Adrenal gland (tissue), 12 donors: Measurements from ENCODE around the gene XYLT1. TPM values are rescaled to one million over a fixed set of nuclear protein-coding genes. Genes with fewer than 3 reads are reported as not detected.

ENCODE experiments used
- DNase-seq, 7 donors: peaks; one replicate each; pipeline ENCODE4 v3.0.0-alpha.2; 2019 to 2020
- H3K27ac ChIP-seq, 5 donors: fragments of 200-600 bp; sonication (generic) in 4 of 5; 1 replicate in 3 of 5; 2 replicates in 2 of 5; pipeline versions ENCODE4 v1.5.1 to v1.8.0; 2016 to 2020; ENCODE audit warnings: mild to moderate bottlenecking in 1 of 5
- H3K27me3 ChIP-seq: fragments of 200-600 bp; 2 replicates; pipeline ENCODE4 v1.8.0; 2021
- H3K36me3 ChIP-seq, 2 donors: fragments of 200-600 bp; replicated peaks in 1 of 2; 1 replicate in 1 of 2; 2 replicates in 1 of 2; pipeline versions ENCODE4 v1.5.1 to v1.8.0; 2018 to 2022
- H3K4me1 ChIP-seq, 2 donors: fragments of 200-600 bp; replicated peaks in 1 of 2; 1 replicate in 1 of 2; 2 replicates in 1 of 2; pipeline versions ENCODE4 v1.5.1 to v1.8.0; 2018 to 2021
- H3K4me3 ChIP-seq, 4 donors: fragments of 200-600 bp; sonication (generic) in 3 of 4; one replicate each; pipeline ENCODE4 v1.5.1; 2016 to 2018
- H3K9me3 ChIP-seq, 3 donors: fragments of 200-600 bp; sonication (generic) in 1 of 3; replicated peaks in 1 of 3; 1 replicate in 2 of 3; 2 replicates in 1 of 3; pipeline versions ENCODE4 v1.5.1 to v1.8.0; 2016 to 2021
- POLR2A ChIP-seq, 2 donors: fragments of 450-650 bp; IDR thresholded peaks; one replicate each; pipeline ENCODE4 v1.6.1; 2017; ENCODE audit warnings: antibody characterized with exemption in 2 of 2, mild to moderate bottlenecking in 2 of 2, moderate library complexity in 1 of 2
- WGBS, 4 donors: extraction: QIAGEN DNeasy Blood & Tissue Kit in 2 of 4; methylation state at CpG; one replicate each; pipeline versions ENCODE4 v1.1.5 to v1.1.7; 2013 to 2017; 5-methylcytosine and 5-hydroxymethylcytosine counted together
- intact Hi-C, 2 donors: fragments of 100-400 bp; cut with DNase I; formaldehyde crosslinking; loops; one replicate each; pipeline versions ENCODE4 v1.14.1 to v1.15.0; 2022 to 2023
- polyA plus RNA-seq, 3 donors: library from polyadenylated mRNA; stranded (reverse); fragments of 200-250 nt in 2 of 3; fragments of 350-450 nt in 1 of 3; fragmentation: Illumina TruSeq in 1 of 3; extraction: RNeasy Lipid Tissue Mini Kit (QIAGEN cat#74804) in 1 of 3; gene quantifications; one replicate each; pipeline ENCODE4 v1.2.3, GENCODE V29; 2013 to 2014
- total RNA-seq, 9 donors: library from RNA; depleted of rRNA in 4 of 9; stranded (reverse); fragments of >200 nt in 4 of 9; fragments of 120-200 nt in 1 of 9; fragmentation: NEBNext Ultra II Directional in 1 of 9; extraction: Animal tissue kit (Norgen Biotek cat#: 25700) in 1 of 9; gene quantifications; one replicate each; pipeline versions ENCODE4 v1.1.0 to v1.2.4, GENCODE V29; 2013 to 2023
- TF ChIP-seq, protein P1 (sequence below), 6 experiments: fragments of 450-650 bp in 4 of 6; fragments of 200-600 bp in 2 of 6; sonication (generic) in 1 of 6; IDR thresholded peaks; 1 replicate in 5 of 6; 2 replicates in 1 of 6; pipeline versions ENCODE4 v1.5.1 to v1.8.0; 2016 to 2021; ENCODE audit warnings: antibody characterized with exemption in 6 of 6, mild to moderate bottlenecking in 2 of 6, moderate library complexity in 1 of 6
- donor health status: healthy with polysubstance abuse.
- donor health status: Bipolar disorder and iron deficiency.
- donor health status: DM: yes; HTN: yes; CAD: no.
- donor health status: DM: no; HTN: no; CAD: no.
- donor health status: DM: no; HTN: no; CAD: no.
- donor health status: DM: yes; HTN: yes; CAD: no.

XYLT1 gene
- total and polyA plus RNA-seq, 12 donors, result 1.3 to 67.6 (median 16.8) TPM

DNA sequence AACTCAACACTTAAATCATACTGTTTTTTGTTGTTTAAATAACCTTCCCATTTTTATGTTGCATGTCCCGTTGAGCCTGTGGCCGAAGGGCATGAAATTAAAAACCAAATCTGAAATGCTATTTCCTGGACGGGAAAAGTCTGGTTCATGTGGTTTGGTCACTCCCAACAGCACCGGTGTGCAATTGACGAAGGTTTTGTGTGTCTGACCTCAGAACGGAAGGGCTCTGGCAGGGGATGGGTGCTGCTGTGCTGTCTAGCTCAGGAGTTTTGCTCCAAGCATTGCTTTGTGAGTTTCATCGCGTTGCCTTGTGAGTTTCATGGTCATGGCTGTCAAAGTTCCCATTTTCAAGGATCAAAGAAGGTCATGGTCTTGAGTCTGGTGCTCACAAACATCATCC lies 363.3 kb downstream of the XYLT1 start:
- 66 to 85% (median 76%) methylated on average over 8 of the region's 8 CpGs for WGBS, 4 donors
- no peaks in the 10 kb centered on the region for H3K36me3 ChIP-seq

DNA sequence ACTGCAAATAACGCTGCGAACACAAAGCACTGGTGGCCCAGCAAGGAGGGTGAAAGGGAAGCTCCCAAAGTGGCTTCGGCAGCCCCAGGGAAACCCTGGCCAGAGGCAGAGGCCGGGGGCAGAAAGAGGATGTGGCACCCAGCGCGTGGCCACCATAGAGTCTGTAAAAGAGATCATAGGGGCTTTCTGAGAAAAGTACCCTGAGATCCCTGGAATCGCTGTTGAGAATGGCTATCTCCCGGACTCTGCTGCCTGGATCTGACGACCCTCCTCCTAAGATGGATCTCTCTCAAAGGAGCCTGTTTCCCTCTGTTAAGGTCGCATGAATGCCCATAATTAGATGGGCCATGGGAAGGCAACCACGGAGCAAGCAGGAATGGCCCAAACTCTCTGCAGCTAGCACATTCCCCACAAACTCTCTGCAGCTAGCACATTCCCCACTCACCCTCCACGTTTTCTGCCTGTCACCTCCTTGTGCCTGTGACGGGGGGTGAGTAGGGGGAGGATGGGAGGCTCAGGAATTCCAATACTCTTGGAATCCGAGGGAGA lies 364.4 kb downstream of the XYLT1 start:
- intact Hi-C loops, result no loop called here
- 76 to 89% (median 81%) methylated on average over 13 to 14 of the region's 14 CpGs for WGBS, 4 donors
- Histone ChIP-seq H3K36me3 (no peaks in the 10 kb centered on the region), H3K27ac (no peak overlapping the region), H3K4me3 (no peak overlapping the region), H3K9me3 (no peaks in the 10 kb centered on the region), H3K27me3 (no peaks in the 10 kb centered on the region), H3K4me1 (no peaks in the 10 kb centered on the region)
- no peak for DNase-seq
- no peak for TF ChIP-seq POLR2A (IDR thresholded peaks at IDR 0.05)
- TF ChIP-seq, protein P1, sequence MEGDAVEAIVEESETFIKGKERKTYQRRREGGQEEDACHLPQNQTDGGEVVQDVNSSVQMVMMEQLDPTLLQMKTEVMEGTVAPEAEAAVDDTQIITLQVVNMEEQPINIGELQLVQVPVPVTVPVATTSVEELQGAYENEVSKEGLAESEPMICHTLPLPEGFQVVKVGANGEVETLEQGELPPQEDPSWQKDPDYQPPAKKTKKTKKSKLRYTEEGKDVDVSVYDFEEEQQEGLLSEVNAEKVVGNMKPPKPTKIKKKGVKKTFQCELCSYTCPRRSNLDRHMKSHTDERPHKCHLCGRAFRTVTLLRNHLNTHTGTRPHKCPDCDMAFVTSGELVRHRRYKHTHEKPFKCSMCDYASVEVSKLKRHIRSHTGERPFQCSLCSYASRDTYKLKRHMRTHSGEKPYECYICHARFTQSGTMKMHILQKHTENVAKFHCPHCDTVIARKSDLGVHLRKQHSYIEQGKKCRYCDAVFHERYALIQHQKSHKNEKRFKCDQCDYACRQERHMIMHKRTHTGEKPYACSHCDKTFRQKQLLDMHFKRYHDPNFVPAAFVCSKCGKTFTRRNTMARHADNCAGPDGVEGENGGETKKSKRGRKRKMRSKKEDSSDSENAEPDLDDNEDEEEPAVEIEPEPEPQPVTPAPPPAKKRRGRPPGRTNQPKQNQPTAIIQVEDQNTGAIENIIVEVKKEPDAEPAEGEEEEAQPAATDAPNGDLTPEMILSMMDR (IDR thresholded peaks at IDR 0.05), result no peak

More for the DNA sequence above, 363.3 kb downstream of the XYLT1 start:
- Histone ChIP-seq H3K27me3 (no peaks in the 10 kb centered on the region), H3K9me3 (no peaks in the 10 kb centered on the region), H3K4me1 (no peaks in the 10 kb centered on the region), H3K4me3 (no peak overlapping the region), H3K27ac (no peak overlapping the region)
- no peak for TF ChIP-seq POLR2A (IDR thresholded peaks at IDR 0.05)
- TF ChIP-seq, protein P1 (IDR thresholded peaks at IDR 0.05), result no peak
- DNase-seq, result no peak
- intact Hi-C loops, result no loop called here

DNA sequence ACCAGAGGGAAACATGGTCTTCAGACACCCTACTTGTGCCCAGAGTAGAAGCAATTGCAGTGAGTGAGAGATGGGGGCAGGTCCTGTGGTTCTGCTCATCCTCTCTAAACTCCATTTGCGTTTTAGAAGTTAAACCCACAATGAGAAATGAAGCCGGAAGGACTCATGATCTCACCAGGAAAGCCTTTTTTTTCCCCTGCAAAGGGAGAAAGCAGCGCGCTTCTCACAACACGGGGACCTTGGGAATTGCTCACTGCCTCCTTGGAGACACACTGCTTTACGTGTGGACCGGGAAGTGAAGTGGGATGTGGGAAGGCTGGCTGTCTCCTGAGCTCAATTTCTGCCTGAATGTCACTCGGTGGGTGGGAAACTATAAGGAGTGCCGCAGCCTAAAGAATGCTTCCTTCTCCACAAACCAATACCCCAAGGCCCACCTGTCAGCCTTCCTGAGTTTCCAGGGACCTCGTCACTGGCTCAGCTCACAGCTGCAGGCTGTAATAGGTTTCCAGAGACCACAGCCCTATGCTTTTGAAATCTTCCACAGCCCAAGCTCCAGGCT lies 365.4 kb downstream of the XYLT1 start:
- 37 to 62% (median 45%) methylated on average over 10 of the region's 10 CpGs for WGBS, 4 donors
- Histone ChIP-seq H3K9me3 (no peaks in the 10 kb centered on the region), H3K27ac (no peak overlapping the region), H3K4me1 (no peaks in the 10 kb centered on the region), H3K4me3 (no peak overlapping the region), H3K36me3 (no peaks in the 10 kb centered on the region), H3K27me3 (no peaks in the 10 kb centered on the region)
- peak in 3 of 7 donors; percentile 26 to 29 (median 28) for DNase-seq
- intact Hi-C loops, result no loop called here
- no peak for TF ChIP-seq POLR2A (IDR thresholded peaks at IDR 0.05)
- TF ChIP-seq, protein P1 (IDR thresholded peaks at IDR 0.05), result no peak

DNA sequence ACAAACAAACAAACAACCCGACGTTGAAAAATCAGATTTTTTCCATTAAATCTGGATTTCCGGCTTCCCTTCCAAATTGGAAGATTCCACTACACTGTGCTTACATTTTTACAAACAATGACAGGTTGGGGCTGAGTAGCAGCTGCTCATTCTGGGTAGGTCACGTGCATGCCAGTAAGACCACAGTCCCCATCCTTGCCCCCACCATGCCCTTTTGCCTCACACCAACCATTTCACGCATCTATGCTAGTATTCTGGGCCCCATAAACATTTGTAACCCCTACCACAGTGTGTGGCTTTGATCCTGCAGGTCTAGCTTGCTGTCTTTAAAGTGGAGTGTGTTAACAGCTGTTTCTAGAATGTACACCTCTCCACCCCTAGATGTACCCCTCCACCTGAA lies 366.1 kb downstream of the XYLT1 start:
- intact Hi-C loops, result no loop called here
- Histone ChIP-seq H3K27ac (no peak overlapping the region), H3K27me3 (no peaks in the 10 kb centered on the region), H3K4me1 (no peaks in the 10 kb centered on the region), H3K36me3 (no peaks in the 10 kb centered on the region), H3K9me3 (no peaks in the 10 kb centered on the region), H3K4me3 (no peak overlapping the region)
- TF ChIP-seq, protein P1 (IDR thresholded peaks at IDR 0.05), result no peak
- no peak for TF ChIP-seq POLR2A (IDR thresholded peaks at IDR 0.05)
- WGBS, 4 donors, result 81 to 91% (median 83%) methylated on average over 5 of the region's 5 CpGs
- no peak for DNase-seq
